Sigmoid colon (tissue), 7 donors: ENCODE results near the gene GPR25. TPM values are rescaled to one million over a fixed set of nuclear protein-coding genes. Genes with fewer than 3 reads are reported as not detected.

Experiments used
- DNase-seq: peaks from one replicate; pipeline ENCODE4 v3.0.0-alpha.2; 2019
- H3K27ac ChIP-seq, 4 donors: fragments of 200-600 bp; sonication (generic); one replicate each; pipeline ENCODE4 v1.5.1; 2016 to 2019; ENCODE audit warnings: mild to moderate bottlenecking in 1 of 4
- H3K27me3 ChIP-seq, 3 donors: fragments of 200-600 bp; sonication (generic); one replicate each; pipeline ENCODE4 v1.5.1; 2019; ENCODE audit warnings: mild to moderate bottlenecking in 1 of 3
- H3K36me3 ChIP-seq, 4 donors: fragments of 200-600 bp; sonication (generic); one replicate each; pipeline ENCODE4 v1.5.1; 2016 to 2019
- H3K4me1 ChIP-seq, 4 donors: fragments of 200-600 bp; sonication (generic); one replicate each; pipeline ENCODE4 v1.5.1; 2017 to 2019
- H3K4me3 ChIP-seq, 4 donors: fragments of 200-600 bp; sonication (generic); one replicate each; pipeline ENCODE4 v1.5.1; 2017 to 2019; ENCODE audit warnings: mild to moderate bottlenecking in 2 of 4, moderate library complexity in 1 of 4
- H3K9me3 ChIP-seq, 4 donors: fragments of 200-600 bp in 3 of 4; sonication (generic) in 3 of 4; one replicate each; pipeline versions ENCODE4 v1.5.1 to v1.6.1; 2013 to 2019
- EP300 ChIP-seq, 4 donors: sonication (generic); formaldehyde crosslinking; IDR thresholded peaks; one replicate each; pipeline ENCODE4 v1.6.1; 2017; ENCODE audit warnings: antibody characterized with exemption in 4 of 4
- POLR2A ChIP-seq, 2 donors: fragments of 450-650 bp; IDR thresholded peaks; one replicate each; pipeline ENCODE4 v1.6.1; 2016; ENCODE audit warnings: antibody characterized with exemption in 2 of 2, mild to moderate bottlenecking in 2 of 2, moderate library complexity in 2 of 2
- POLR2AphosphoS5 ChIP-seq, 4 donors: sonication (generic); formaldehyde crosslinking; IDR thresholded peaks; one replicate each; pipeline ENCODE4 v1.6.1; 2017; ENCODE audit warnings: antibody characterized with exemption in 4 of 4
- WGBS, 2 donors: extraction: QIAGEN DNeasy Blood & Tissue Kit; methylation state at CpG; one replicate each; pipeline ENCODE4 v1.1.7; 2013; 5-methylcytosine and 5-hydroxymethylcytosine counted together
- intact Hi-C: fragments of 100-400 bp; cut with DNase I; formaldehyde crosslinking; loops from one replicate; pipeline ENCODE4 v1.15.1; 2023
- polyA plus RNA-seq, 3 donors: library from polyadenylated mRNA; stranded (reverse); fragments of 200-250 nt; gene quantifications; one replicate each; pipeline ENCODE4 v1.2.3, GENCODE V29; 2013
- total RNA-seq, 4 donors: library from RNA; depleted of rRNA; stranded (reverse); fragments of >200 nt; gene quantifications; one replicate each; pipeline ENCODE4 v1.1.0, GENCODE V29; 2016
- TF ChIP-seq, protein P1 (sequence below), 4 experiments: fragments of 450-650 bp in 3 of 4; fragments of 200-600 bp in 1 of 4; IDR thresholded peaks; one replicate each; pipeline ENCODE4 v1.5.1; 2016 to 2019; ENCODE audit warnings: antibody characterized with exemption in 4 of 4, mild to moderate bottlenecking in 3 of 4, moderate library complexity in 2 of 4
- donor health status: healthy with polysubstance abuse.
- donor health status: Bipolar disorder and iron deficiency.
- donor health status: healthy.

GPR25 gene
- total and polyA plus RNA-seq, 7 donors: 1.0 TPM; not detected in 6

- peak; percentile 33 for DNase-seq
- Histone ChIP-seq H3K4me3 (no peak overlapping the region), H3K4me1 (peaks cover 0 to 10% (median 9%) of the 10 kb centered on the region in 4 donors), H3K9me3 (no peaks in the 10 kb centered on the region), H3K36me3 (no peaks in the 10 kb centered on the region), H3K27me3 (peaks cover 11 to 51% (median 20%) of the 10 kb centered on the region in 3 donors), H3K27ac (no peak overlapping the region)
- intact Hi-C loops: no loop called here
- 69 to 79% methylated on average over 6 of the region's 6 CpGs for WGBS, 2 donors
- TF ChIP-seq EP300 (IDR thresholded peaks at IDR 0.05): no peak
- TF ChIP-seq, protein P1, sequence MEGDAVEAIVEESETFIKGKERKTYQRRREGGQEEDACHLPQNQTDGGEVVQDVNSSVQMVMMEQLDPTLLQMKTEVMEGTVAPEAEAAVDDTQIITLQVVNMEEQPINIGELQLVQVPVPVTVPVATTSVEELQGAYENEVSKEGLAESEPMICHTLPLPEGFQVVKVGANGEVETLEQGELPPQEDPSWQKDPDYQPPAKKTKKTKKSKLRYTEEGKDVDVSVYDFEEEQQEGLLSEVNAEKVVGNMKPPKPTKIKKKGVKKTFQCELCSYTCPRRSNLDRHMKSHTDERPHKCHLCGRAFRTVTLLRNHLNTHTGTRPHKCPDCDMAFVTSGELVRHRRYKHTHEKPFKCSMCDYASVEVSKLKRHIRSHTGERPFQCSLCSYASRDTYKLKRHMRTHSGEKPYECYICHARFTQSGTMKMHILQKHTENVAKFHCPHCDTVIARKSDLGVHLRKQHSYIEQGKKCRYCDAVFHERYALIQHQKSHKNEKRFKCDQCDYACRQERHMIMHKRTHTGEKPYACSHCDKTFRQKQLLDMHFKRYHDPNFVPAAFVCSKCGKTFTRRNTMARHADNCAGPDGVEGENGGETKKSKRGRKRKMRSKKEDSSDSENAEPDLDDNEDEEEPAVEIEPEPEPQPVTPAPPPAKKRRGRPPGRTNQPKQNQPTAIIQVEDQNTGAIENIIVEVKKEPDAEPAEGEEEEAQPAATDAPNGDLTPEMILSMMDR (IDR thresholded peaks at IDR 0.05): no peak
- TF ChIP-seq POLR2A (IDR thresholded peaks at IDR 0.05): no peak
- TF ChIP-seq POLR2AphosphoS5 (IDR thresholded peaks at IDR 0.05): no peak
Observed at GRCh38 chr1:200877839-200878551, 5.2 kb downstream of the GPR25 start.

- intact Hi-C loops: no loop called here
- Histone ChIP-seq H3K4me3 (no peak overlapping the region), H3K27me3 (peaks cover 0 to 29% (median 0%) of the 10 kb centered on the region in 3 donors), H3K9me3 (no peaks in the 10 kb centered on the region), H3K4me1 (no peaks in the 10 kb centered on the region), H3K27ac (no peak overlapping the region), H3K36me3 (no peaks in the 10 kb centered on the region)
- TF ChIP-seq, protein P1 (IDR thresholded peaks at IDR 0.05): no peak
- TF ChIP-seq POLR2A (IDR thresholded peaks at IDR 0.05): no peak
- whole genome bisulfite sequencing, 2 donors: 53 to 56% methylated on average over 3 of the region's 3 CpGs
- peak; percentile 39 for DNase-seq
Observed at GRCh38 chr1:200880212-200880611, 7.4 kb downstream of the GPR25 start.

DNA sequence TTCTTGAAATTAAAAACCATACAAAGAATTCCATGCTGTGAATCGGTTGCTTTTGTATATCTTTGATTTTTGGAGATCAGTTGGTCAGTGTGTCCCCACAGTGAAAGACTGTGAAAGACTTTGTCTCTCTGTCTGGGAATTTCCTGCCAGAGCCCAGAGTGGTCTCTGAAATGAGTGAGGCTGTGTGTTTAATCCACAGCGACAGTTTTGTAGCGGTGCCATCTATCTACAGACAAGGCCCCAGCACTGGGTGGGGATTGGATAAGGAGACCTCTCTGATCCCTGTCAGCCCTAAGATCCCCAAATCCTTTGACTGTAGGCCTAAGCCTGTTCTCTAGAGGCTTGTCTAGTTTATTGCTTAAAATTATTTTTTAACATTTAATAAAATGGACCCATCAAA lies 10.3 kb downstream of the GPR25 start:
- DNase-seq: no peak
- TF ChIP-seq POLR2AphosphoS5 (IDR thresholded peaks at IDR 0.05): no peak
- TF ChIP-seq, protein P1 (IDR thresholded peaks at IDR 0.05): no peak
- 84 to 92% methylated on average over 3 of the region's 3 CpGs for WGBS, 2 donors
- Histone ChIP-seq H3K27ac (no peak overlapping the region), H3K4me3 (no peak overlapping the region), H3K9me3 (no peaks in the 10 kb centered on the region), H3K36me3 (no peaks in the 10 kb centered on the region), H3K4me1 (no peaks in the 10 kb centered on the region), H3K27me3 (peaks cover 0 to 16% (median 0%) of the 10 kb centered on the region in 3 donors)
- intact Hi-C loops: no loop called here

GRCh38 chr1:200885623-200886402 lies 13.0 kb downstream of the GPR25 start:
- intact Hi-C loops: no loop called here
- WGBS, 2 donors: 89% methylated on average over 6 of the region's 6 CpGs
- no peak for DNase-seq

More at GRCh38 chr1:200885623-200886402, 13.0 kb downstream of the GPR25 start:
- Histone ChIP-seq H3K27me3 (peaks cover under 1 to 26% (median 8%) of the 10 kb centered on the region in 3 donors), H3K9me3 (no peaks in the 10 kb centered on the region), H3K27ac (no peak overlapping the region), H3K4me3 (no peak overlapping the region), H3K4me1 (peaks cover 0 to 3% (median 2%) of the 10 kb centered on the region in 4 donors), H3K36me3 (no peaks in the 10 kb centered on the region)
- TF ChIP-seq POLR2A (IDR thresholded peaks at IDR 0.05): no peak
- TF ChIP-seq EP300 (IDR thresholded peaks at IDR 0.05): no peak
- TF ChIP-seq POLR2AphosphoS5 (IDR thresholded peaks at IDR 0.05): no peak
- TF ChIP-seq, protein P1 (IDR thresholded peaks at IDR 0.05): no peak
